Liver (tissue), 9 donors: ENCODE data around the gene ARID4B. TPM values are rescaled to one million over a fixed set of nuclear protein-coding genes. Genes with fewer than 3 reads are reported as not detected.
A peak's percentile ranks its signal among the peaks of the same experiment; 100 is the strongest.

Source experiments
- DNase-seq: peaks from one replicate; pipeline ENCODE4 v3.0.0-alpha.2; 2017; ENCODE audit warnings: low spot score
- H3K27ac ChIP-seq, 2 donors: one replicate each; pipeline ENCODE4 v1.7.0; 2013; ENCODE audit warnings: inconsistent platforms in 2 of 2, low read length in 2 of 2, control low read depth in 1 of 2, low read depth in 1 of 2, mild to moderate bottlenecking in 1 of 2
- H3K27me3 ChIP-seq, 4 donors: one replicate each; pipeline versions ENCODE4 v1.6.1 to v1.7.0; 2013; ENCODE audit warnings: low read length in 3 of 4, inconsistent platforms in 1 of 4, mild to moderate bottlenecking in 1 of 4, moderate library complexity in 1 of 4; ENCODE audit not compliant: control insufficient read depth in 4 of 4, insufficient read depth in 4 of 4
- H3K36me3 ChIP-seq, 4 donors: one replicate each; pipeline versions ENCODE4 v1.6.1 to v1.7.0; 2013; ENCODE audit warnings: low read length in 3 of 4, mild to moderate bottlenecking in 3 of 4, low read depth in 1 of 4, moderate library complexity in 1 of 4; ENCODE audit not compliant: control insufficient read depth in 4 of 4, insufficient read depth in 3 of 4
- H3K4me1 ChIP-seq, 4 donors: one replicate each; pipeline versions ENCODE4 v1.6.1 to v1.7.0; 2013; ENCODE audit warnings: low read length in 3 of 4, mild to moderate bottlenecking in 3 of 4, moderate library complexity in 1 of 4; ENCODE audit not compliant: control insufficient read depth in 4 of 4, insufficient read depth in 4 of 4
- H3K4me3 ChIP-seq, 3 donors: one replicate each; pipeline versions ENCODE4 v1.6.1 to v1.7.0; 2013; ENCODE audit warnings: low read length in 3 of 3, control low read depth in 1 of 3, low read depth in 1 of 3, mild to moderate bottlenecking in 1 of 3
- H3K9ac ChIP-seq, 2 donors: one replicate each; pipeline ENCODE4 v1.7.0; 2013; ENCODE audit warnings: low read length in 2 of 2, mild to moderate bottlenecking in 2 of 2, moderate library complexity in 2 of 2, control low read depth in 1 of 2, low read depth in 1 of 2
- H3K9me3 ChIP-seq, 4 donors: one replicate each; pipeline versions ENCODE4 v1.6.1 to v1.7.0; 2013; ENCODE audit warnings: low read length in 3 of 4; ENCODE audit not compliant: control insufficient read depth in 4 of 4
- EGR1 ChIP-seq, 2 donors: IDR thresholded peaks; 2 replicates each; pipeline ENCODE4 v1.6.1; 2016 to 2018; ENCODE audit warnings: antibody characterized with exemption in 2 of 2, low read depth in 2 of 2
- FOXA1 ChIP-seq: IDR thresholded peaks from 2 replicates; pipeline ENCODE4 v1.6.1; 2016; ENCODE audit warnings: antibody characterized with exemption
- FOXA2 ChIP-seq: IDR thresholded peaks from 2 replicates; pipeline ENCODE4 v1.6.1; 2016; ENCODE audit warnings: antibody characterized with exemption
- GABPA ChIP-seq, 2 donors: IDR thresholded peaks in 1 of 2; conservative IDR thresholded peaks in 1 of 2; 2 replicates each; pipeline ENCODE4 v1.6.1; 2016; ENCODE audit warnings: antibody characterized with exemption in 2 of 2, mild to moderate bottlenecking in 1 of 2, moderate library complexity in 1 of 2
- HNF4A ChIP-seq, 2 donors: conservative IDR thresholded peaks; 2 replicates each; pipeline ENCODE4 v1.6.1; 2016; ENCODE audit warnings: antibody characterized with exemption in 2 of 2, mild to moderate bottlenecking in 2 of 2
- HNF4G ChIP-seq: IDR thresholded peaks from 2 replicates; pipeline ENCODE4 v1.6.1; 2016; ENCODE audit warnings: antibody characterized with exemption
- JUND ChIP-seq, 2 donors: IDR thresholded peaks; 2 replicates each; pipeline ENCODE4 v1.6.1; 2016; ENCODE audit warnings: antibody characterized with exemption in 2 of 2
- MAX ChIP-seq: IDR thresholded peaks from 2 replicates; pipeline ENCODE4 v1.6.1; 2016; ENCODE audit warnings: antibody characterized with exemption
- NR2F2 ChIP-seq: IDR thresholded peaks from 2 replicates; pipeline ENCODE4 v1.6.1; 2016; ENCODE audit warnings: antibody characterized with exemption
- RAD21 ChIP-seq, 2 donors: IDR thresholded peaks; 2 replicates each; pipeline ENCODE4 v1.6.1; 2016; ENCODE audit warnings: antibody characterized with exemption in 2 of 2, mild to moderate bottlenecking in 2 of 2
- RXRA ChIP-seq, 2 donors: IDR thresholded peaks; 2 replicates each; pipeline ENCODE4 v1.6.1; 2017 to 2018; ENCODE audit warnings: antibody characterized with exemption in 2 of 2, mild to moderate bottlenecking in 1 of 2
- SP1 ChIP-seq: IDR thresholded peaks from 2 replicates; pipeline ENCODE4 v1.6.1; 2018; ENCODE audit warnings: antibody characterized with exemption, mild to moderate bottlenecking
- TAF1 ChIP-seq: conservative IDR thresholded peaks from 2 replicates; pipeline ENCODE4 v1.6.1; 2016; ENCODE audit warnings: antibody characterized with exemption, mild to moderate bottlenecking
- YY1 ChIP-seq: IDR thresholded peaks from 2 replicates; pipeline ENCODE4 v1.6.1; 2016; ENCODE audit warnings: antibody characterized with exemption, mild to moderate bottlenecking
- WGBS: extraction: QIAGEN DNeasy Blood & Tissue Kit; methylation state at CpG from one replicate; pipeline ENCODE4 v1.1.7; 2013; 5-methylcytosine and 5-hydroxymethylcytosine counted together
- polyA plus RNA-seq, 2 donors: library from polyadenylated mRNA; stranded (reverse) in 1 of 2; unstranded in 1 of 2; fragments of 200-250 nt in 1 of 2; fragments of >200 nt in 1 of 2; fragmentation: Nextera tagmentation in 1 of 2; extraction: Ambion mirVana in 1 of 2; gene quantifications; one replicate each; pipeline versions ENCODE4 v1.2.1 to v1.2.3, GENCODE V29; 2013 to 2015
- total RNA-seq, 2 donors: library from RNA; depleted of rRNA; stranded (reverse); fragments of >200 nt; gene quantifications; one replicate each; pipeline ENCODE4 v1.2.3, GENCODE V29; 2014
- TF ChIP-seq, protein P1 (sequence below): IDR thresholded peaks from 2 replicates; pipeline ENCODE4 v1.6.1; 2016; ENCODE audit warnings: antibody characterized with exemption, mild to moderate bottlenecking
- TF ChIP-seq, protein P2 (sequence below): IDR thresholded peaks from 2 replicates; pipeline ENCODE4 v1.6.1; 2016; ENCODE audit warnings: antibody characterized with exemption
- TF ChIP-seq, protein P3 (sequence below): IDR thresholded peaks from 2 replicates; pipeline ENCODE4 v1.6.1; 2016; ENCODE audit warnings: antibody characterized with exemption
- TF ChIP-seq, protein P4 (sequence below): fragments of 150-350 bp; IDR thresholded peaks from 2 replicates; pipeline ENCODE4 v1.5.1; 2017; ENCODE audit warnings: improper control_type of control experiment, low read depth, low read length; ENCODE audit not compliant: missing input control
- donor health status: healthy.
- donor health status: healthy.
- donor health status: healthy.
- donor health status: healthy.
- donor health status: healthy.

The ARID4B gene
- total and polyA plus RNA-seq, 4 donors = 4.2 to 27.3 (median 21.3) TPM

DNA sequence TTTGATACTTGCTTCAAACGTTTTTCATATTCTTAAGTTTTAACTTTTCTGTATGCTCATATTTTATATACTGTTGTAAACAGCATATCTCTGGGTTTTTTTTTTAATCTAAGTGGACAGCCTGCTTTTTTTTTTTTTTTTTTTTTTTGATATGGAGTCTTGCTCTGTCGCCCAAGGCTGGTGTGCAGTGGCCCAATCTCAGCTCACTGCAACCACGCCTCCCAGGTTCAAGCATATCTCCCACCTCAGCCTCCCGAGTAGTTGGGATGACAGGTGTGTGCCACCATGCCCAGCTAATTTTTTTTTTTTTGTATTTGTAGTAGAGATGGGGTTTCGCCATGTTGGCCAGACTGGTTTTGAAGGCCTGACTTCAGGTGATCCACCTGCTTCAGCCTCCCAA is 40.4 kb upstream of the ARID4B start:
- Histone ChIP-seq H3K9me3 (no peaks in the 10 kb centered on the region), H3K4me1 (peaks cover 0 to 9% (median 5%) of the 10 kb centered on the region in 4 donors), H3K9ac (no peak overlapping the region), H3K27ac (no peak overlapping the region), H3K4me3 (peak overlapping the region in 1 of 3 donors; percentile 64), H3K36me3 (no peaks in the 10 kb centered on the region), H3K27me3 (no peaks in the 10 kb centered on the region)
- no peak for TF ChIP-seq GABPA (IDR thresholded peaks at IDR 0.05 in 1 of 2, conservative IDR thresholded peaks at IDR 0.05 in 1 of 2)
- no peak for TF ChIP-seq NR2F2
- WGBS = 83% methylated on average over 5 of the region's 5 CpGs
- DNase-seq = no peak

- no peaks in the 10 kb centered on the region for H3K27me3 ChIP-seq
- TF ChIP-seq, protein P1, sequence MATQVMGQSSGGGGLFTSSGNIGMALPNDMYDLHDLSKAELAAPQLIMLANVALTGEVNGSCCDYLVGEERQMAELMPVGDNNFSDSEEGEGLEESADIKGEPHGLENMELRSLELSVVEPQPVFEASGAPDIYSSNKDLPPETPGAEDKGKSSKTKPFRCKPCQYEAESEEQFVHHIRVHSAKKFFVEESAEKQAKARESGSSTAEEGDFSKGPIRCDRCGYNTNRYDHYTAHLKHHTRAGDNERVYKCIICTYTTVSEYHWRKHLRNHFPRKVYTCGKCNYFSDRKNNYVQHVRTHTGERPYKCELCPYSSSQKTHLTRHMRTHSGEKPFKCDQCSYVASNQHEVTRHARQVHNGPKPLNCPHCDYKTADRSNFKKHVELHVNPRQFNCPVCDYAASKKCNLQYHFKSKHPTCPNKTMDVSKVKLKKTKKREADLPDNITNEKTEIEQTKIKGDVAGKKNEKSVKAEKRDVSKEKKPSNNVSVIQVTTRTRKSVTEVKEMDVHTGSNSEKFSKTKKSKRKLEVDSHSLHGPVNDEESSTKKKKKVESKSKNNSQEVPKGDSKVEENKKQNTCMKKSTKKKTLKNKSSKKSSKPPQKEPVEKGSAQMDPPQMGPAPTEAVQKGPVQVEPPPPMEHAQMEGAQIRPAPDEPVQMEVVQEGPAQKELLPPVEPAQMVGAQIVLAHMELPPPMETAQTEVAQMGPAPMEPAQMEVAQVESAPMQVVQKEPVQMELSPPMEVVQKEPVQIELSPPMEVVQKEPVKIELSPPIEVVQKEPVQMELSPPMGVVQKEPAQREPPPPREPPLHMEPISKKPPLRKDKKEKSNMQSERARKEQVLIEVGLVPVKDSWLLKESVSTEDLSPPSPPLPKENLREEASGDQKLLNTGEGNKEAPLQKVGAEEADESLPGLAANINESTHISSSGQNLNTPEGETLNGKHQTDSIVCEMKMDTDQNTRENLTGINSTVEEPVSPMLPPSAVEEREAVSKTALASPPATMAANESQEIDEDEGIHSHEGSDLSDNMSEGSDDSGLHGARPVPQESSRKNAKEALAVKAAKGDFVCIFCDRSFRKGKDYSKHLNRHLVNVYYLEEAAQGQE = peak; percentile 93
- peak; percentile 12 to 20 for TF ChIP-seq HNF4A (conservative IDR thresholded peaks at IDR 0.05)
- TF ChIP-seq, protein P2, sequence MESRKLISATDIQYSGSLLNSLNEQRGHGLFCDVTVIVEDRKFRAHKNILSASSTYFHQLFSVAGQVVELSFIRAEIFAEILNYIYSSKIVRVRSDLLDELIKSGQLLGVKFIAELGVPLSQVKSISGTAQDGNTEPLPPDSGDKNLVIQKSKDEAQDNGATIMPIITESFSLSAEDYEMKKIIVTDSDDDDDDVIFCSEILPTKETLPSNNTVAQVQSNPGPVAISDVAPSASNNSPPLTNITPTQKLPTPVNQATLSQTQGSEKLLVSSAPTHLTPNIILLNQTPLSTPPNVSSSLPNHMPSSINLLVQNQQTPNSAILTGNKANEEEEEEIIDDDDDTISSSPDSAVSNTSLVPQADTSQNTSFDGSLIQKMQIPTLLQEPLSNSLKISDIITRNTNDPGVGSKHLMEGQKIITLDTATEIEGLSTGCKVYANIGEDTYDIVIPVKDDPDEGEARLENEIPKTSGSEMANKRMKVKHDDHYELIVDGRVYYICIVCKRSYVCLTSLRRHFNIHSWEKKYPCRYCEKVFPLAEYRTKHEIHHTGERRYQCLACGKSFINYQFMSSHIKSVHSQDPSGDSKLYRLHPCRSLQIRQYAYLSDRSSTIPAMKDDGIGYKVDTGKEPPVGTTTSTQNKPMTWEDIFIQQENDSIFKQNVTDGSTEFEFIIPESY = peak; percentile 46
- TF ChIP-seq TAF1 = peak; percentile 92
- TF ChIP-seq, protein P3, sequence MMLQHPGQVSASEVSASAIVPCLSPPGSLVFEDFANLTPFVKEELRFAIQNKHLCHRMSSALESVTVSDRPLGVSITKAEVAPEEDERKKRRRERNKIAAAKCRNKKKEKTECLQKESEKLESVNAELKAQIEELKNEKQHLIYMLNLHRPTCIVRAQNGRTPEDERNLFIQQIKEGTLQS = peak; percentile 52
- TF ChIP-seq JUND (IDR thresholded peaks at IDR 0.05) = no peak
- TF ChIP-seq RAD21 (IDR thresholded peaks at IDR 0.05) = peak; percentile 57 to 62
- TF ChIP-seq, protein P4, sequence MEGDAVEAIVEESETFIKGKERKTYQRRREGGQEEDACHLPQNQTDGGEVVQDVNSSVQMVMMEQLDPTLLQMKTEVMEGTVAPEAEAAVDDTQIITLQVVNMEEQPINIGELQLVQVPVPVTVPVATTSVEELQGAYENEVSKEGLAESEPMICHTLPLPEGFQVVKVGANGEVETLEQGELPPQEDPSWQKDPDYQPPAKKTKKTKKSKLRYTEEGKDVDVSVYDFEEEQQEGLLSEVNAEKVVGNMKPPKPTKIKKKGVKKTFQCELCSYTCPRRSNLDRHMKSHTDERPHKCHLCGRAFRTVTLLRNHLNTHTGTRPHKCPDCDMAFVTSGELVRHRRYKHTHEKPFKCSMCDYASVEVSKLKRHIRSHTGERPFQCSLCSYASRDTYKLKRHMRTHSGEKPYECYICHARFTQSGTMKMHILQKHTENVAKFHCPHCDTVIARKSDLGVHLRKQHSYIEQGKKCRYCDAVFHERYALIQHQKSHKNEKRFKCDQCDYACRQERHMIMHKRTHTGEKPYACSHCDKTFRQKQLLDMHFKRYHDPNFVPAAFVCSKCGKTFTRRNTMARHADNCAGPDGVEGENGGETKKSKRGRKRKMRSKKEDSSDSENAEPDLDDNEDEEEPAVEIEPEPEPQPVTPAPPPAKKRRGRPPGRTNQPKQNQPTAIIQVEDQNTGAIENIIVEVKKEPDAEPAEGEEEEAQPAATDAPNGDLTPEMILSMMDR = no peak
- peak; percentile 73 for TF ChIP-seq SP1
- no peak for TF ChIP-seq FOXA2
- TF ChIP-seq FOXA1 = no peak
- TF ChIP-seq HNF4G = no peak
- TF ChIP-seq RXRA (IDR thresholded peaks at IDR 0.05) = peak; percentile 39 to 61
- peak in 1 of 2 donors; percentile 46 for TF ChIP-seq EGR1 (IDR thresholded peaks at IDR 0.05; ENCODE audit: low read depth in 2 of 2)
- TF ChIP-seq YY1 = peak; percentile 62
- TF ChIP-seq MAX = peak; percentile 87
- TF ChIP-seq GABPA (IDR thresholded peaks at IDR 0.05 in 1 of 2, conservative IDR thresholded peaks at IDR 0.05 in 1 of 2) = peak; percentile 83 to 96
- peak; percentile 30 for TF ChIP-seq NR2F2
- WGBS = under 1% methylated on average over 38 of the region's 38 CpGs
- no peaks in the 10 kb centered on the region for H3K9me3 ChIP-seq
- H3K4me1 ChIP-seq = peaks cover 0 to 9% (median 5%) of the 10 kb centered on the region in 4 donors
- H3K27ac ChIP-seq = peak within 1 kb of the TSS; percentile 32 to 85
- peak within 1 kb of the TSS; percentile 71 to 89 for H3K9ac ChIP-seq
- H3K4me3 ChIP-seq = peak within 1 kb of the TSS; percentile 57 to 99 (median 64)
- peak; percentile 94 for DNase-seq
- H3K36me3 ChIP-seq = no peaks in the 10 kb centered on the region
Measured at GRCh38 chr1:235367000-235367908, 39.3 kb upstream of the ARID4B start, which contains the start of gene TBCE. TSS of gene TBCE (plus strand) at chr1:235367427. CDS start at chr1:235380050, 12,623 bp downstream.
